ENCODE measurements around the gene PIH1D1. TPM values are rescaled to one million over a fixed set of nuclear protein-coding genes. Genes with fewer than 3 reads are reported as not detected.

The PIH1D1 gene
- total RNA-seq, 1 experiment from 2014 or later, result 166 TPM

- Mint-ChIP-seq H3K27me3 (ENCODE audit: low read depth) (peaks cover 44% of the 10 kb centered on the region), H3K4me1 (peaks cover 23 to 39% of the 10 kb centered on the region in 2 experiments), H3K36me3 (ENCODE audit: insufficient read depth in 1 of 3, low read depth in 3 of 3) (peaks cover 10 to 20% (median 20%) of the 10 kb centered on the region in 3 experiments), H3K9me3 (no peaks in the 10 kb centered on the region; a peak in 1 of 5 replicates), H3K27ac (peak overlapping the region in 2 of 3 experiments; percentile 83 to 90; a peak in 3 of 7 replicates), H3K4me3 (peak overlapping the region; percentile 74 to 82)
- no peak overlapping the region for H4K91ac ChIP-seq (ENCODE audit: insufficient read length, low read depth, low read length)
- H3K14ac ChIP-seq (ENCODE audit: insufficient read depth, low read length), result 0 out of 2 replicates have a peak overlapping the region, but pooled peaks have one; percentile 4
- no peaks in the 10 kb centered on the region for H3K79me1 ChIP-seq (ENCODE audit: insufficient read depth, low read depth, low read length, poor library complexity, severe bottlenecking)
- no peak overlapping the region for H3K4ac ChIP-seq (ENCODE audit: low read depth, low read length)
- H2BK15ac ChIP-seq (ENCODE audit: low read depth, low read length), result no peak overlapping the region
- no peak for TF ChIP-seq CTCF (conservative IDR thresholded peaks at IDR 0.05)
- DNase-seq, result peak; percentile 100
- H3K23me2 ChIP-seq (ENCODE audit: insufficient read length, low read depth, low read length, poor library complexity, severe bottlenecking), result peaks cover 21% of the 10 kb centered on the region
- no peak overlapping the region for H4K8ac ChIP-seq (replicated peaks; ENCODE audit: insufficient read length, low read depth, low read length)
- no peaks in the 10 kb centered on the region for H3K9me3 ChIP-seq (ENCODE audit: control insufficient read depth, low read depth, low read length)
- no peaks in the 10 kb centered on the region for H4K20me1 ChIP-seq (ENCODE audit: control insufficient read depth, insufficient read depth, insufficient read length)
- H2BK120ac ChIP-seq (ENCODE audit: low read depth, low read length, poor library complexity, severe bottlenecking), result no peak overlapping the region
- no peak overlapping the region for H3K18ac ChIP-seq (ENCODE audit: insufficient read length, low read depth, low read length)
- H3K27me3 ChIP-seq (ENCODE audit: insufficient read depth, low read length), result peaks cover 26% of the 10 kb centered on the region; the same call in 1 of the 2 replicates
- H3K4me1 ChIP-seq (ENCODE audit: insufficient read depth, low read length), result no peaks in the 10 kb centered on the region
- H3T11ph ChIP-seq (ENCODE audit: low read length), result no peak overlapping the region
- no peak overlapping the region for H2BK12ac ChIP-seq (ENCODE audit: insufficient read length, low read depth, low read length)
- no peak overlapping the region for H2AK5ac ChIP-seq (ENCODE audit: insufficient read length, low read length)
- H3K4me2 ChIP-seq (ENCODE audit: insufficient read depth, insufficient read length, low read length), result peak overlapping the region; percentile 83
- H2AFZ ChIP-seq (ENCODE audit: low read length), result no peak overlapping the region
- no peak overlapping the region for H4K5ac ChIP-seq (ENCODE audit: insufficient read length, low read depth, low read length)
- H3K23ac ChIP-seq (ENCODE audit: insufficient read length, low read depth, low read length), result no peak overlapping the region
- no peak overlapping the region for H3K9ac ChIP-seq (ENCODE audit: extremely low read depth, insufficient read length, low read length)
- H3K56ac ChIP-seq (ENCODE audit: insufficient read length, low read depth, low read length), result no peak overlapping the region
- H3K79me2 ChIP-seq (ENCODE audit: insufficient read depth, low read length), result no peaks in the 10 kb centered on the region
- no peak overlapping the region for H3K27ac ChIP-seq (ENCODE audit: insufficient read length, low read depth, low read length)
- WGBS (ENCODE audit: extremely low coverage, insufficient read length, low lambda C conversion rate), result no CpG with 5 or more reads among the region's 43 CpGs
- no peak overlapping the region for H2BK5ac ChIP-seq (ENCODE audit: insufficient read length, low read length)
- no peak overlapping the region for H2BK20ac ChIP-seq (ENCODE audit: low read depth, low read length, poor library complexity, severe bottlenecking)
Observed at GRCh38 chr19:49442771-49443365, 8.7 kb downstream of the PIH1D1 start.

Measured in H9 (cell line).